NT2/D1 (cell line): ENCODE results near the gene KYAT1.

Source experiments
- DNase-seq: peaks from one replicate; pipeline ENCODE4 v3.0.0-alpha.2; 2011; ENCODE audit warnings: low read depth, low spot score
- H3K27me3 ChIP-seq: 2 replicates; pipeline ENCODE4 v1.6.0; 2011; ENCODE audit warnings: mild to moderate bottlenecking; ENCODE audit not compliant: insufficient read length, insufficient read depth
- H3K36me3 ChIP-seq: 2 replicates; pipeline ENCODE4 v1.6.1; 2011; ENCODE audit warnings: mild to moderate bottlenecking, low read length, mixed read lengths; ENCODE audit not compliant: insufficient read depth, insufficient read length
- H3K4me1 ChIP-seq: 2 replicates; pipeline ENCODE4 v1.5.1; 2011; ENCODE audit not compliant: insufficient read depth, insufficient read length
- H3K4me3 ChIP-seq: 2 replicates; pipeline ENCODE4 v1.5.1; 2011; ENCODE audit warnings: low read depth; ENCODE audit not compliant: insufficient read length
- H3K9ac ChIP-seq: 2 replicates; pipeline ENCODE4 v1.6.0; 2011; ENCODE audit warnings: low read depth; ENCODE audit not compliant: insufficient read length
- H3K9me3 ChIP-seq: 2 replicates; pipeline ENCODE4 v1.5.1; 2011; ENCODE audit warnings: mild to moderate bottlenecking, low read length; ENCODE audit not compliant: insufficient read depth
- SUZ12 ChIP-seq: IDR thresholded peaks from 2 replicates; pipeline ENCODE4 v1.6.1; 2011; ENCODE audit not compliant: insufficient read length, insufficient read depth; ENCODE audit errors: extremely low read depth
- YY1 ChIP-seq: IDR thresholded peaks from 2 replicates; pipeline ENCODE4 v1.6.1; 2011; ENCODE audit not compliant: insufficient read length, insufficient read depth
- ZNF274 ChIP-seq: IDR thresholded peaks from 2 replicates; pipeline ENCODE4 v1.6.1; 2011; ENCODE audit warnings: mild to moderate bottlenecking, low read depth, low read length

The KYAT1 gene

DNA sequence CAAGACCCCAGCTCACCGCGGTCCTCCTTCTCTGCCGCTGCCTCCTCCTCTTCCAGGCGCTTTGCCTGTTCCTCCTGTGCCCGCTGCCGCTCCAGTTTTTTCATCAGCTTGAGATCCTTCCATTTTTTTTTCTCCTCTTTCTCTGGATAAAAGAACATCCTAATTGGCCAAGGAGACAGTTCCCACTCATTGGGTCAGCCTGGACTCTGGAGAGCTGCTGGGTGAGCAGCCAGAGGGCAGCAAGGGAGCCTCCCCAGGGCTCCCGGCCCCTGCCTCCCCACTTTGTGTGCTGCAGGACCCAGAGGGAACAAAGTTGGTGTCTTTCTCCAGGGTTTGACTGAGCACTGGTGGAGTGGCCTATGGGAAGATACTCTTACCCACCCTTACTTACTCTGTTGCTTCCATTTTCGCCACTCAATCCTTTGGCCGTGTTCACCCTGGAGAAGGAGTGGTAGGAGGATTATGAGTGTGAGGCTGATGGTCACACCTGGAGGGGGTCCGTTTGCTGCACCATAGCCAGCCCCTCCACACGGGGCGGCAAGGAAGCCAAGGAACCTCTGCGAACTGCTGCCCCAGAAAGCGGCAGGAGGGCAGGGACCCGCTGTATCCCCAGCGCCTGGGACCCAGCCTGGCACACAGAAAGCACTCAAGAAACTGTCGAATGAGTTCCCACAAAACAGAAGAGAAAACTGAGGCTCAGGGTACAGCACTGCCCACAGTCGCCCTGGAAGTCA is 52.9 kb downstream of the KYAT1 start:
- TF ChIP-seq YY1 (no peak), ZNF274 (no peak), SUZ12 (no peak)
- Histone ChIP-seq H3K36me3 (peaks cover 74% of the 10 kb centered on the region), H3K27me3 (no peaks in the 10 kb centered on the region), H3K4me1 (peaks cover 14% of the 10 kb centered on the region), H3K9me3 (no peaks in the 10 kb centered on the region), H3K4me3 (peak overlapping the region; percentile 92), H3K9ac (peak overlapping the region; percentile 98)
- DNase-seq = no peak

- Histone ChIP-seq H3K9ac (peak overlapping the region; percentile 98), H3K9me3 (no peaks in the 10 kb centered on the region), H3K4me3 (peak overlapping the region; percentile 92), H3K36me3 (peaks cover 75% of the 10 kb centered on the region), H3K4me1 (peaks cover 14% of the 10 kb centered on the region), H3K27me3 (no peaks in the 10 kb centered on the region)
- TF ChIP-seq YY1 (no peak), ZNF274 (no peak), SUZ12 (no peak)
- DNase-seq = no peak
Observed at GRCh38 chr9:128828267-128828666, 53.5 kb downstream of the KYAT1 start.

DNA sequence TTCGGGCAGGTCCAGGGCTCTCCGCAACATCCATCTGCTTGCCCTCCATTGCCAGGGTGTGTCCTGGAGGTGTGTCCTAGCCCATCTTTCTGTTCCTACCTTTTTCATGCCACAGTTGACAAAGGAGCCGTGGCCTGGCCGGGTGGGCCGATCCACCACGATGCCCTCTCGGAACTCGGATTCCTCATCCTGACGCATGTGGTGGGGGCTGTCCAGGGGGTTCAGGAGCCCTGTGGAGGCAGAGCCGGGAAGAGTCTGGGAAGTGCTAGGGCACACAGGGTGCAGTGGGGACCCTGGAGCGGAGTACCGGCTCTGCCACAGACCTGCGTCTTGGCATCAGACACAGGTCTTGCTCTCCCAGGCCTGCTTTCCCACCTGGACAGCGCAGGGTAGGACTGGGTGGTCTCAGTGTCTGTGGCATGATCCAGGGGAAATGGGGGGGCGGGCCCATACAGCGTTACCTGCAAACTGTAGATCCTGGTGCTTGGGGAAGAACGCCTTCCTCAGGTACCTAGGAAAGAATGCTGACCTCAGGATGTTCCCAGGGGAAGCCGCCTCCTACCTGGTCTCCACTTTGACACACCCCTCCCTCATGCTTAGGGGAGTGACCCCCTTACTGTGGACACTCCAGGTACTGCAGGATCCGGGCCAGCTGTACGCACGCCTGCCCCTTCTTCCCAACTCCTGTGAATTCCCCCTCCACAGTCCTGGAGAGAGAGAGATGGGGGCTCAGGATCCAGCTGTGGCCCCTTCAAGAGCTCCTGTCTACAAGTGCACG is 55.6 kb downstream of the KYAT1 start:
- TF ChIP-seq ZNF274 (no peak), SUZ12 (no peak), YY1 (no peak)
- Histone ChIP-seq H3K4me3 (no peak overlapping the region), H3K9ac (no peak overlapping the region), H3K36me3 (peaks cover 80% of the 10 kb centered on the region), H3K27me3 (no peaks in the 10 kb centered on the region), H3K4me1 (peaks cover 19% of the 10 kb centered on the region), H3K9me3 (no peaks in the 10 kb centered on the region)
- DNase-seq = no peak

GRCh38 chr9:128824911-128825310 is 56.8 kb downstream of the KYAT1 start:
- Histone ChIP-seq H3K27me3 (no peaks in the 10 kb centered on the region), H3K9me3 (no peaks in the 10 kb centered on the region), H3K9ac (no peak overlapping the region), H3K36me3 (peaks cover 85% of the 10 kb centered on the region), H3K4me3 (no peak overlapping the region), H3K4me1 (peaks cover 25% of the 10 kb centered on the region)
- DNase-seq = no peak
- TF ChIP-seq SUZ12 = no peak
- no peak for TF ChIP-seq YY1
- no peak for TF ChIP-seq ZNF274

GRCh38 chr9:128823903-128824406 is 57.8 kb downstream of the KYAT1 start:
- Histone ChIP-seq H3K4me3 (peak overlapping the region; percentile 1), H3K9ac (no peak overlapping the region), H3K4me1 (peaks cover 32% of the 10 kb centered on the region), H3K36me3 (peaks cover 89% of the 10 kb centered on the region), H3K27me3 (no peaks in the 10 kb centered on the region), H3K9me3 (no peaks in the 10 kb centered on the region)
- no peak for TF ChIP-seq ZNF274
- no peak for TF ChIP-seq SUZ12
- no peak for TF ChIP-seq YY1
- DNase-seq = no peak

GRCh38 chr9:128823362-128823902 is 58.3 kb downstream of the KYAT1 start:
- DNase-seq = no peak
- no peak for TF ChIP-seq ZNF274
- no peak for TF ChIP-seq SUZ12
- no peak for TF ChIP-seq YY1
- H3K4me1 ChIP-seq = peaks cover 29% of the 10 kb centered on the region
- no peak overlapping the region for H3K4me3 ChIP-seq
- H3K9ac ChIP-seq = no peak overlapping the region
- no peaks in the 10 kb centered on the region for H3K9me3 ChIP-seq
- H3K27me3 ChIP-seq = no peaks in the 10 kb centered on the region
- H3K36me3 ChIP-seq = peaks cover 85% of the 10 kb centered on the region
